Right kidney (tissue), 1 donor: ENCODE data around the gene SYT12.

ENCODE experiments used
- DNase-seq: peaks from one replicate; pipeline ENCODE4 v3.0.0-alpha.2; 2016

SYT12 gene

DNA sequence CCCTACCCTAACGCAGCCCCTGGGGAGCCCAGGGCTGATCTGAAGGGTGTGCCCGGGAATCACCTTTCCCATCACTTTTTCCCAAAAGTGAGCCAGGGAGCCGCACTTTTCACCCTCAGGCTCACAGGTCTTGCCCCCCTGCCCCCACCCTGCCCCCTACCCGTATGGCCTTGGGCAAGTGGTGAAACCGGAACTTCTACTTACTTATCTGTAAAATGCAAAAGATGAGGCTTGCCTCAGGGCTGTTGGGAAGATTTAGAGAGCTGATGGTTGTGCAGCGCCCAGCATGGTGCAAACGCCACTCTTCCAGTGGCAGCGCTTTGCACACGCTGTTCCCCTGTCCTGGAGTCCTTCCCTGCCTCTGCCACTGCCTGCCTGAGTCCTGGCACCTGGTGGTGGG, 8.0 kb downstream of the SYT12 start:
- no peak for DNase-seq

DNA sequence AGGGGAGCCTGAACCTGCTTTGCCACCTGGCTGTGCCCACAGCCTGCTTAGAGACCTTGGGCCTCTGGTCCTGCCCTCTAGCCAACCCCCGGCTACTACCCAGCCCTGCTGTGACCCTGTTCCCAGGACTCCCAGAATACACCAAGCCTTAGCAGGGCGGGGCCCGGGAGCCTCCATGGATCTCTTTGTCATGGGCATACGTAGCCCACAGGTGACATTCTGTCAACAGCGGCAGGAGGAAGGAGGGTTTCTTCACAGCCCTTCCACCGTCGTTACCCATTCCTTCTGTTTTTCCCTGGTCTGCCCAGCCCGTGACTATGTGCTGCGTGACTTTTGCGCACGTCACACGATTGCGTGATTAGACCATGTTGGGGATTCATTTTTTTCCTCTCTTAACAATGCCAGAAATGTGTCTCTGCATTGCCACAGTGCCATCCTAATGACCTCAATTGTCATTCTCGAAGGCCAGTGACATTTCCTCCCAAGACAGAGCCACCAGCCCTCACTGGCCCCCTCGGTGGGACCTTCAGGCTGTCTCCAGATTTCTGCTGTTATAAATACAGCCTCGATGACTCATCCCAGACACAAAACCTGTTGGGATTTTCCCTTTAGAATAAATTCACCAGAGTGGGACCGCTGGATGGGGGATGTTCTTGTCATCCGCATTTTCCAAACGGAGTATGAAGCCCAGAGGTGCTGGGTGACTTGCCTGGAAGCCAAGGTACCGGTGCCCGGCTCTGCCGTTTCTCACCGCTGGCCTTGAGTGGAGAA, 9.0 kb downstream of the SYT12 start:
- DNase-seq: no peak

DNA sequence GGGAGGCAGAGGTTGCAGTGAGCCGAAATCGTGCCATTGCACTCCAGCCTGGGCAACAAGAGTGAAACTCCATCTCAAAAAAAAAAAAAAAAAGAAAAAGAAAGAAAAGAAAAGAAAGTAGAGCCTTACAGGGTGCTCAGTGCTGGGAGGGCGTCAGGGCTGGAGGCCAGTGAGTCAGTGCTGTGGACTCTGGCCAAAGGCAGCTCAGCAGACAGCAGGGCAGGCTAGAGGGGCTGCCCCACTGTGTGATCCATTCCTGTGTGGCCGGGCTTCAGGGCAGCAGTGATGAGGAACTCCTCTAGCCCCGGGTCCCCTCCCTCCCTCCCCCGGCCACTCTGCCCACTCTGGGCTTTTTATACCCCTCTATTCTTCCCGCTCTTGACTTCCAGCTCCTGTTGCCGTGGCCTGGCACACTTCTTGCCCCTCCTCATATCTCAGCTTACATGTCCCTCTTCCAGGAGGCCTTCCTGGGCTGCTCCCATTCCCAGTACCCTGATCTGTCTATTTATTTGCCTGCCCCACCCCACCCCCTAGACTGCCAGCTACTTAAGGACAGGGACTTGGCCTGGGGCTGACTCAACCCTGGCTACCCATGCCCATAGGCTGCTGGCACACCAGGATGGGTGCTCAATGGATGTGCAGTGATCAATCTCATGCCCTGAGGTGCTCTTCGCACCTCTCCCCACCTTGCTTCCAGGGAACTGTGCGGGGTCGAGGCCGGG, 10.1 kb downstream of the SYT12 start:
- DNase-seq: no peak

DNA sequence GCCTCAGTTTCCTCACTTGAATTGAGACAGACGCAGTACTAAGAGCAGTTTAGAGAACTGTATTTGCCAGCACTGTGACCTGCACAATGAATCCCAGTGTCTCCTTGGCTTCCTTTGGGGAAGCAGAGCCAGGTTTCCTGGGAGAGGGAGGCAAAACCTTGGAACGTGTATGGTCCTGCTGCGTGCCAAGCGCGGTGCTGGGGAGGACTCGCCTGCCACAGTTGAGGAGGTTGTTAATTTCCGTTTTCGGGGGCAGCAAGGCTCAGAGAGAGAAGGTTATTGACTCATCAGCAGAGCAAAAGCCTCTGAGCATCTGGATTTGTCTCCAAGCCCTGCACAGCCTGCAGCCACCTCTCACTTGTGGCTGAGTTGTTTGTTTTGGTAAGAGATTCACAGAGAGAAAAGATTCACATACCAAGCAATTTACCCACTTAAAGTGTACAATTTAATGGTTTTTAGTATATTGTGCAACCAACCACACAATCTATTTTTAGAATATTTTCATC, 10.8 kb downstream of the SYT12 start:
- no peak for DNase-seq

DNA sequence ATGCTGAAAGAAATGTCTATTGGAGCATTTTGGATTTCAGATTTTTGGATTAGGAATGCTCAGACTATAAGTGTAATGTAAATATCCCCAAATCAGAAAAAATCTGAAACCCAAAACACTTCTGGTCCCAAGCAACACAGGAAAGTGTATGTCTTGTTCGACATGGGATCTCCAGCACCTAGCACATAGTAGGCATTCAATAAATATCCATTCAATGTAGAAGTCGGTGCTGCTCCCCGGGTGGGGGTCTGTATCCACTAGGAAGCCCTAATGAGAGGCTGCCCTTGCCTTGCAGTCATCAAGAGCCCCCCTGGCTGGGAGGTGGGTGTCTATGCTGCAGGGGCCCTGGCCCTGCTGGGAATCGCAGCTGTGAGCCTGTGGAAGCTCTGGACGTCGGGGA, 11.4 kb downstream of the SYT12 start:
- DNase-seq: no peak

DNA sequence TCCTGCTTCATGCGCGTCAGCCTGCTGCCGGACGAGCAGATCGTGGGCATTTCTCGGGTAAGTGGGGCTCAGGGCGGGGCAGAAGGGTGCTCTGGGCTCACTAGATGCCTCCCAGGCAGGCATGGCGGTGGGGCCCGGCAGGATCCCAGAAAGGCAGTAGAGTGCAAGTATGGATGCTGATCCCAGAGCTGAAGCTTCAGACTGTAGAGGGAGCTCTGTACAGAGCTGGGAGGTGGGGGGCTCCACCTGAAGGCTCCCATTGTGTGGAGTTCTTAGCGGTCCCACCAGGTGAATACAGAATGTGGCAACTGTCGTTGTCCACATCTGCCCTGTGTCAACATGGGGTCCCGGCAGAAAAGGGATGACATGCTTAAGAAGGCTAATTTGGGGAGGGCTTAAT, 17.2 kb downstream of the SYT12 start:
- no peak for DNase-seq

DNA sequence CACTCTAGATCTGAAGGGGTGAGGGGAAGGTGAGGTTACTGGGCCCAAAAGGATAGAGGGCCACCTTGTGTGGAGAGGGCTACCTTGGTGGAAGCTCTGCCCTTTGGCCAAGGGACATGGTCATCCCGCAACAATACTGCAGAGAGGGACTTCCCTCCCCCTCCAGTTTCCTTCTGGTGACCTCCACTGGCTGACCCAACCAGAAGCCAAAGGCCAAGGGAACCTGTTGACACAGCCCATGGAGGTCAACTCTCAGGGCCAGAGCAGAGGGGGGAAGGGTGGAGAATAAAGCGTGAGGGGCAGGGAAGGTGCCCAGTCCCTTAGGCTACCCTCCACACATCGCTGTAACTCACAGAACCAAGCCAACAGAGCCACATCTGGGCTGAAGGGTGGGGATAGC, 18.7 kb downstream of the SYT12 start:
- DNase-seq: no peak

DNA sequence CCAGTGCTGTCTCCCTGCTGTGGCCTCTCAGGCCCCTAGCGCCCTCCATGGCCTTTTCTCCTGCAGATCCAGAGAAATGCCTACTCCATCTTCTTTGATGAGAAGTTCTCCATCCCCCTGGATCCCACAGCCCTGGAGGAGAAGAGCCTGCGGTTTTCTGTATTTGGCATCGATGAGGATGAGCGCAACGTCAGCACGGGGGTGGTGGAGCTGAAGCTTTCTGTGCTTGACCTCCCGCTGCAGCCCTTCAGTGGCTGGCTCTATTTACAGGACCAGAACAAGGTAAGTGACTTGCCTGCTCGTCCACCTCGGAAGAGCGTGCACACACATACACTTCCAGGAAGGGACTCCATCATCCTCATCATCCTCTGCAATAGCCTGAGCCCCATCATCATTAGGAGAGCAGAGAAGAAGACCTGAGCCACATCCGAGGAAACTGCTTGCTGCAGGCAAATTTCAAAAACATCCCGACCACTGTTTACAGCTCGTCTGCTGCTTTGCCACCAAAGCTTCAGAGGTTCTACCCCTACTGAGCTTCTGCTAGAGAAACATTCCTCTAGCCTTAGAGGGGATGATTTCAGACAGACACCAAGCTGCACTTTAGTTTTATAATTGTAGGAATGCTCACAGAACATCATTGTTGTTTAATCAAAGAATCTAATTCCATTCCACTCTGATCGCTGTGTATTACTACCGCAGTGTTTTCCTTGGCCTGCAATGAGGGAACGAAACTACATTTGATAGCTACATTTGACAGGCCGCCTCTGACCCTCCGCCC, 20.8 kb downstream of the SYT12 start:
- no peak for DNase-seq

DNA sequence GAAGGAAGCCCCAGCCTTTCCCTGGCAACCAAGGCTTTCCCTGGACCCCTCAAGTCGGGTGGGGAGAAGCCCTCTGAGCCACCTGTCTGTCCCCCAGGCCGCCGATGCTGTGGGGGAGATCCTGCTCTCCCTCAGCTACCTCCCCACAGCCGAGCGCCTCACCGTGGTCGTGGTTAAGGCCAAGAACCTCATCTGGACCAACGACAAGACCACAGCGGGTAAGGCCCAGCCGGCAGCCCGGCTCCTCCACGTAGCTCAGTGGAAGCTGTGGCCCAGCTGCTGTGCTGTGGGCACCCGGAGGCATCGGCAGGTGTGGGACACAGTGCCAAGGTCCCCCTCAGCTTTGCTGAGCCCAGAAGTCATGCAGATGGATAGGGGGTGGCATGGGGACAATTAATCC, 21.6 kb downstream of the SYT12 start:
- no peak for DNase-seq

DNA sequence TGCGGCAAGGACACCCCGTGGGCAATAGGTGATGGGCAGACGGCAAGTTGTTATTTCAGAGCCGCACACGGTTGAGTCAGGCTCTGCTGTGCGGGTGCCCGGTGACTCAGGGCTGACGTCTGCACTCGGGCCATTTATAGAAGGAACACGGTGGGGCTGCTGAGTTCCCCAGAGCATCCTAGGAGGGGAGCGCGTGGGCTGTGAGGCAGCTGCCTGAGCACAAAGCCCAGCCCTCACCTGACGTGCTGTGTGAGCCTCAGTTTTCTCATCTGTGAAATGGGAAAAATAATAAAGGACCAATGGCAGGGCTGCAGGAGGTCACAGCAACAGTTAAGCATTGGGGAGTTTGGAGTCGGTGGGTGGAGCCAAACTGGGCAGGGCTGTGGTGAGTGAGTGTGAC, 22.4 kb downstream of the SYT12 start:
- DNase-seq: no peak

DNA sequence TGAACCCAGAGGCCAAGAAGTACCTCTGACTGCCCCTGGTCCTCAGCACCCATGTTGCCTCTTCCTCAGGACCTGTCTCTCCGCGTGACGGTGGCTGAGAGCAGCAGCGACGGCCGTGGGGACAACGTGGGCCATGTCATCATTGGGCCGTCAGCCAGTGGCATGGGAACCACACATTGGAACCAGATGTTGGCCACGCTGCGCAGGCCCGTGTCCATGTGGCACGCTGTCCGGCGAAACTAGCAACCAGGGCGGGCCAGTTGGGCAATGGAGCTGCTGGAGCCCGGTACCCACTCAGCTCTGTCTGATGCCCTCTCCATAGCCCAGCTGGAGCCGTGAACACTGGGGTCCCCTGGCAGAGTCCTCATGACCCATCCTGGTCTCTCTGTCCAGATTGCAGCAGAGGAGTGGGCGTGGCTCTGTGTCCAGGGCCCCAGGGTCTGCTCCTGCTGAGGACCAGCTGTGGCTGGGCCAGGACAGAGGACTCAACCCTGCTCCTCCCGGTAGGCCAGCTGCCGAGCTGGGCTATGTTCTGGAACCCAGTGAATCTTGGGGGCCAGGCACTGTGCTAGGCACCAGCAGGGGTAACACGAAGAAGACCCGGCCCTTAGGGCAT, 25.7 kb downstream of the SYT12 start:
- no peak for DNase-seq

DNA sequence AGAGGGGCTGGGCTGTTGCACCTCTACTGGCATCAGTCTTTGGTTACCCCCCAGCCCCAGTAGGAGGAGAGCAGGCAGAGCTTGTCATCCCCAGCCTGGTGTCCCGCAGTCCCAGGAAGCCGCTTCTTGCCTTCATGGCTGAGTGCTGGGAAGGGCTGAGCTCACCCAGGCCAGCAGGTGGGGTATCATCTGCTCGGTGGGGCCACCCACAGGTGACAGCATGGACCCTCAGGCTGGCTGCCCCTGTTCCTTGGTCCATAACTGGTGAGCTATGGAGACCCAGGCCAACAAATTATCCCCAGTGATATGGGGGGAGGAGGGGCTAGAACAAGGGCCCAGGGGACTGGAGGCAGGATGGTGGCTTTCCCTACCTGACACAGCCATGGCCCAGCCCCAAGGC, 27.2 kb downstream of the SYT12 start:
- no peak for DNase-seq

DNA sequence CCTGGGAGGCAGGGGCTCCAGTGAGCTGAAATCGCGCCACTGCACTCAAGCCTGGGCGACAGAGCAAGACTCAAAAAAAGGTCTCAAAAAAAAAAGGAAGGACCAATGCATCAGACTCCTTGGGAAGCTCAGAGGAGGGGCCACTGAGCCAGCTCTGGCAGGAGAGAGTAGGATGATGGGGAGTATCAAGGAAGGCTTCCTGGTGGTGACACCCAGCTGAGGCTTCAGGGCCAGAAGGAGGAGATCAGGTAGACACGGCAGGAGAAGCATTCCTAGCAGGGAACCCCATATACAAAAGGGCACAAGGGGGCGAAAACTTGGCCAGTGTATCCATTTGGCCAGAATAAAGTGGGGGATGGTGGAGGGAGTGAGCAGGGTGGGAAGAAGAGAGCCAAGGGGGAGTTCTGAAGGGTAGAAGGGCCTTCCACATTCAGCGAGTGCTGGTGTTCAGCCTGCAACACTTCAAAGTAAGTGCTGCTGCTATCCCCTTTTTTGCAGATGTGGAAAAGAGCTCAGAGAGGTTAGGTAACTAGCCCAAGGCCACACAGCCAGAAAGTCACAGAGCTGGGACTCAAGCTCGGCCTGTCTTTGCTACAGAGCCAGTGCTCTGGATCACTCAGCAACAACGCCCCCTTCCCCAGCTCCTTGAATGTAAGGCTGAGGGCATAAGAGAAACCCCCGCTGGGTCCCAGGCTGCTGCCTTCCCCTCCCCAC, 28.4 kb downstream of the SYT12 start:
- no peak for DNase-seq

DNA sequence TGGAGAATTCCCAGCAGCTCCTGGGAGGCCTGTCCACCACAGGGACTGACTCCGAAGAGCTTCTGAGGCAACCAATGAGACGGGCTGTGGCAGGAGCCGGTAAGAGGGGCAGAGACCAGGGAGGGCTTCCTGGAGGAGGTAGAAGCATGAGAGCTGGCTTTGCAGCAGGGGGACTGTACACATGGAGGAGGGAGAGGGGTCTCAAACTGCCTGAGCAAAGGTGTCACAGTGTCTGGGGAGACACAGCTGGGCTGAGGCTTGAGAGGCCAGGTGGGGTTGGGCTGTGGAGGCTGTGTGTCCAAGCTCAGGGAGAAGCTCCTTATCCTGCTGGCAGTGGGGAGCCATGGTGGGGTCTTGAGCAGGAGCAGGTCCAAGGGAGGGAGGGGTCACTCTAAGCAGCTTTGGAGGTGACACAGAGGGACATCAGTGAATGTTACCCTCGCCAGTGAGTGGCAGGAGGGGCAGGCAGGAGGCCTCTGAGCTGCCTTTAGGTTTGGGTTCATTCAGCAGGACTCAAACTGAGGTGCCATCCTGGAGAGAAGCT, 29.1 kb downstream of the SYT12 start:
- DNase-seq: no peak

DNA sequence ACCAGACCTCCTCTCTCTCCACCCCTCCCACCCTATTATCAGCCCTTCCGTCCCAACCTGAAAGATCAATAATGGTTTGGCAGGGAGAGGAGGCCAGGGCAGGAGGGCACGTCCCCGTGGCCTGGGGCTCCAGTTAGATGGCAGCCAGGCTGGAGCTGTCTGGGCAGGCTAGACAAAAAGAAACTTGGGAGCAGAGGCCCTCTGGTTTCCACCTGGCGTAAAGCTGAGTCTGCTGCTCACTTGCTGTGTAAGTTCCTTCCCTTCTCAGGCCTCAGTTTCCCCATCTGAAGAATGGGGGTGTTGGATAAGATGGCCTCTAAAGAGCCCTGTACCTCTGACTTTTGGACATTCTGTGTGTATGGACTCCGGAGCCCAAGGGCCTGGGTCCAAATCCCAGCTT, 30.0 kb downstream of the SYT12 start:
- DNase-seq: no peak

DNA sequence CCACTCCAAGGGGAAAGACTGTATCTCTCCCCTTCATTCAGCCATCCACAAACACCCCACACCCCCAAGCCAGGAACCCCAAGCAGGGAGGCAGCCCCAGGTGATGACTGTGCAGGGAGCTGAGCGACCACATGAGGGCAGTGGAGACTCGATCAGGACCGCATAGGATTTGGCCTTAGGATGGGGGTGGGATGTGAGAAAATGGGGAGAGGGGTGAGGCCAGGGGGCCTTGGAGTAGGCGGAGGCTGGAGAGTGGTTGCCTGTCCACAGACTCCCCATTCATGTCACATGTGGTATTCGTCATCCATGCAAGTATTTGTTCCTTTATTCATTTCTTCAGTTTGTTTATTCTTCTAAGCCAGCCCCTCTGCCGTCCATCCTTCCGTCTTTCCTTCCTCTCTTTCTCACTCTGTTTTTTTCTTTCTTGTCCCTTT, 31.0 kb downstream of the SYT12 start:
- DNase-seq: no peak

DNA sequence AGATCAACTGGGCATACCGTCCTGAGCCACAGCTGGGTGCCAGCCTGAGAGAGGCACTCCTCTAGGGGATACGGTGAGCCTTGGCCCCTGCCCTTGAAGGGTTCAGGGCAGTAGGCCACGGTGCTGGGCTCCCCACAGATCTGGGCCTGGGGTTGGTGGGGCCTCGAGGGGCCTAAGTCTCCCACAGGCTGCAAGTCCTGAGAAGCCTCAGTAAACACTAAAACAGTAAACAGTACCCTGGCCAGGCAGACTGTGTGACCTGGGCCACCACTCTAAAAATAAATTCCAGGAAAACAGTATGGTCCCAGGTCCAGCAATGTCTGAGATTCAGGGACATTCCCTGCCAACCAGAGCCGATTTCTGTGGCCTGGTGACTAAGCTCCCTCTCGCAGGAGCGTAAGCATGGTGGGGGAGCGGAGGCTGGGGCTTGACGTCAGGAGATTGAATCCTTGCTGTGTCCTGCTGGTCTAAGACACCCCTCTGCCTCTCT, 31.5 kb downstream of the SYT12 start:
- DNase-seq: no peak

DNA sequence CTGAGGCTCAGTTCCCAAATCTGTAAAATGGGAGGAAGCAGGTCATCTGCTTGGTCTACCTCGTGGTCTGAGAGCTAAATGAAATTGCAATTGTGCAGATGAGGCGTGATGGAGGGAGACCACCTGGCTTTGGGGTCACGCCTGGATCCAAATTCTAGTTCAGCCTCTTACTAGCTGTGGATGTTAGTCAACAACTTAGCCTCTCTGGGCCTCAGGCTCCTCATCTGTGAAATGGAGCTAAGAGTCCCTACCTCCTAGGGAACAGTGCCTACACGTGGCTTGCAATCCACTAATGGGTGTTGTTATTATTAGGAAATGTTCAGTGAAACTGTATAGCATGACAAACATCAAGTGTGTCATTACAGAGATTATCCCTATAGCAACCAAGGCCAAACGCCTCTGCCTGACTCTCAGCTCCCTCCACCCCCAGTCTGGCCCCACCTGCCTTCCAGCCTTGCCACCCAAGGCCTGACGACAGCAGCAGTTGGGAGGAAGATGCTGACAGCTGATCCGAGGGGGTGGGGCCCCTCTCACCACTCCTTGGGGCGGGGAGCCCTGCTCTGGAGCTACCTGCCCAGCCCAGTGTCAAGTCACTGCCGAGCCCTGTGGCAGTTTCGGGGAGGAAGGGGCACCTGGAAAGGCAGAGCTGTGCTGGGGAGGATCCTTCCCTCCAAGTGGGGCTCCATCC, 32.0 kb downstream of the SYT12 start:
- no peak for DNase-seq

DNA sequence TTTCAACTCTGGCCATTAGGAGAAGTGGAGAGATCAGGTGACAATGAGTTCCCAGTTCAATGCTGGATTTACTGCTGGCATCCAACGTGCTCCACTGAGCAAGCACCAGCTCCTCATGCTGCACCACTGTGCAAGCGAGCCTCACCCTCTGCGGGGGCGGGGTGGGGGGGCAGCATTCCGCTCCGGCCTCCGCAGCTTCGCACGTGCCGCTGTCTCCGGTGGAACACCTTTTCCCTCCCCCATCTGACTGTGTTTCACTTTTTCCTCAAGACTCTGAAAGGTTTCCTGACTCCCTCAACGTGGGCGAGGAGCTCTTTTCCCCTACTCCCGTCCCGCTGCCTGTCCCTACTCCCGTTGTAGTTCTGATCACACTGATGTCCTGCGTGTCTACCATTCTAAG, 32.9 kb downstream of the SYT12 start:
- DNase-seq: peak; percentile 65

DNA sequence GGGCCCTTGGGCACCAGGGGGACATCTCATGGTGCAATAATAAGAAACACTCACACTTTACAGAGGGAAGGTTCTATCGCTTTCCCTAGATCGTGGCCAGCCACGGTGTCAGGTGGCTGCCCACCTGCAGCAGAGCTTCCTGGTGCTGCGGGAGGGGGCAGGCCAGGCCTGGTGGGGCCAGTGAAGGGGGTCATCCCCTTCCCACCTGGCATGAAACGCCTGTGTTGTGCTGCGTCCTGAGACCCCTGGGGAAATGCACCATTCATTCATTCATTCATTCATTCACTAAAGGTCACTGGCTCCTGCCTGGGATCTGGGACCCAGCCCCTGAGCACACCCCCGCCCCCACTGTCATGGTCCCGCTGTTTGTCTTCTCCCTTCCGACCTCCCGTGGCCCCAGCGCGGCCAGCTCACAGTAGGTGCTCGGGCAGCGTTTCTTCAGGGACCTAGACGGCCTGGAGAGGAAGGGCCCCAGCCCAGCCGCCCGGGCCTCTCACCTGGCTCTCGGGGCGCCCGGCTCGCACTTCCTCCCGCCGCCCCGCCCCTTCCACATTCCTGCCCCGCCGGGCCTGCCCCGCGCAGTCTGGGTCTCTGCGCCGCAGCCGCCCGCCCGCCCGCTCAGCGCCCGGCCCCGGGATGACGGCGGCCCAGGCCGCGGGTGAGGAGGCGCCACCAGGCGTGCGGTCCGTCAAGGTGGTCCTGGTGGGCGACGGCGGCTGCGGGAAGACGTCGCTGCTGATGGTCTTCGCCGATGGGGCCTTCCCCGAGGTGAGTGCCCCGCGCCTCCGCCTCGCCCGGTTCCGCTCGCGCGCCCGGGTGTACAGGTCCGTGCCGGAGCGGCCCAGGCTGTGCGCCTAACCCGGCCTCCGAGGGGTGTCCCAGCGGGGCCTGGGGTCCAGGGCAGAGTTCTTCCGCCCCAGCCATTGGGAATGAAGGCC, 33.6 kb downstream of the SYT12 start, which contains the start of gene RHOD:
TSS of gene RHOD (plus strand) at position 581 of the 938 bp plus-strand sequence. CDS start at position 637, 56 bp downstream.
- peak; percentile 66 for DNase-seq
